HG03060 (cell line): ENCODE measurements around the gene FBXO48.

Experiments used
- ATAC-seq: cut with Tn5 transposase; IDR thresholded peaks from one replicate; pipeline ENCODE4 v1.9.1; 2021; ENCODE audit warnings: low read depth, moderate number of reproducible peaks; ENCODE audit not compliant: unreplicated experiment

The FBXO48 gene

GRCh38 chr2:68467077-68467960, at the start of gene FBXO48, which contains the start of gene APLF:
Gene FBXO48 (minus strand): TSS chr2:68467294. CDS start chr2:68465145, 2,149 bp downstream.
Gene APLF (plus strand): TSS chr2:68467585. CDS start chr2:68467732, 147 bp downstream.
- ATAC-seq: peak; percentile 91

- ATAC-seq: no peak
Measured at GRCh38 chr2:68516051-68516955, 49.2 kb upstream of the FBXO48 start.

- ATAC-seq: no peak
Measured at GRCh38 chr2:68514316-68514929, 47.3 kb upstream of the FBXO48 start.

- no peak for ATAC-seq
Measured at GRCh38 chr2:68512966-68513365, 45.9 kb upstream of the FBXO48 start.

- no peak for ATAC-seq
Measured at GRCh38 chr2:68512326-68512725, 45.2 kb upstream of the FBXO48 start.

GRCh38 chr2:68506170-68506569, 39.1 kb upstream of the FBXO48 start:
- ATAC-seq: no peak

- ATAC-seq: no peak
Measured at GRCh38 chr2:68505603-68506159, 38.6 kb upstream of the FBXO48 start.

- ATAC-seq: no peak
Measured at GRCh38 chr2:68501768-68502167, 34.7 kb upstream of the FBXO48 start.

GRCh38 chr2:68500649-68501048, 33.6 kb upstream of the FBXO48 start:
- no peak for ATAC-seq

- no peak for ATAC-seq
Measured at GRCh38 chr2:68499133-68499532, 32.0 kb upstream of the FBXO48 start.

GRCh38 chr2:68491582-68491981, 24.5 kb upstream of the FBXO48 start:
- ATAC-seq: no peak

GRCh38 chr2:68489282-68489681, 22.2 kb upstream of the FBXO48 start:
- no peak for ATAC-seq

- peak; percentile 37 for ATAC-seq
Measured at GRCh38 chr2:68488605-68489004, 21.5 kb upstream of the FBXO48 start.

GRCh38 chr2:68487773-68488355, 20.8 kb upstream of the FBXO48 start:
- ATAC-seq: no peak

GRCh38 chr2:68483011-68483410, 15.9 kb upstream of the FBXO48 start:
- ATAC-seq: no peak

GRCh38 chr2:68482296-68482820, 15.3 kb upstream of the FBXO48 start:
- ATAC-seq: no peak

- no peak for ATAC-seq
Measured at GRCh38 chr2:68478688-68479087, 11.6 kb upstream of the FBXO48 start.

- no peak for ATAC-seq
Measured at GRCh38 chr2:68476454-68476853, 9.4 kb upstream of the FBXO48 start.

- no peak for ATAC-seq
Measured at GRCh38 chr2:68475576-68475975, 8.5 kb upstream of the FBXO48 start.

GRCh38 chr2:68475110-68475509, 8.0 kb upstream of the FBXO48 start:
- ATAC-seq: no peak
